Measurements from ENCODE around the gene RNF144B.
"Not testable (repeated sequence)": the region's sequence is repeated elsewhere in the genome, so short reads cannot be mapped to it uniquely, and the experiment has no call there.

RNF144B gene

GRCh38 chr6:18406955-18407749, 20.0 kb downstream of the RNF144B start:
- no peak for DNase-seq (ENCODE audit: low read depth, low spot score)

- not testable (repeated sequence) for DNase-seq (ENCODE audit: low read depth, low spot score)
Measured at GRCh38 chr6:18409602-18410001, 22.5 kb downstream of the RNF144B start.

- no peak for DNase-seq (ENCODE audit: low read depth, low spot score)
Measured at GRCh38 chr6:18410412-18410811, 23.3 kb downstream of the RNF144B start.

- DNase-seq (ENCODE audit: low read depth, low spot score) = no peak
Measured at GRCh38 chr6:18412068-18412467, 24.9 kb downstream of the RNF144B start.

GRCh38 chr6:18412644-18413043, 25.5 kb downstream of the RNF144B start:
- DNase-seq (ENCODE audit: low read depth, low spot score) = no peak

- no peak for DNase-seq (ENCODE audit: low read depth, low spot score)
Measured at GRCh38 chr6:18413381-18413780, 26.2 kb downstream of the RNF144B start.

- no peak for DNase-seq (ENCODE audit: low read depth, low spot score)
Measured at GRCh38 chr6:18414116-18414515, 27.0 kb downstream of the RNF144B start.

- no peak for DNase-seq (ENCODE audit: low read depth, low spot score)
Measured at GRCh38 chr6:18415207-18415606, 28.1 kb downstream of the RNF144B start.

GRCh38 chr6:18415671-18416340, 28.7 kb downstream of the RNF144B start:
- no peak for DNase-seq (ENCODE audit: low read depth, low spot score)

GRCh38 chr6:18416341-18416679, 29.2 kb downstream of the RNF144B start:
- DNase-seq (ENCODE audit: low read depth, low spot score) = no peak

GRCh38 chr6:18420328-18420727, 33.2 kb downstream of the RNF144B start:
- DNase-seq (ENCODE audit: low read depth, low spot score) = no peak

GRCh38 chr6:18422136-18422535, 35.0 kb downstream of the RNF144B start:
- no peak for DNase-seq (ENCODE audit: low read depth, low spot score)

GRCh38 chr6:18423426-18423825, 36.3 kb downstream of the RNF144B start:
- DNase-seq (ENCODE audit: low read depth, low spot score) = no peak

- DNase-seq (ENCODE audit: low read depth, low spot score) = no peak
Measured at GRCh38 chr6:18424201-18424600, 37.1 kb downstream of the RNF144B start.

- DNase-seq (ENCODE audit: low read depth, low spot score) = peak; percentile 82
Measured at GRCh38 chr6:18425218-18425617, 38.1 kb downstream of the RNF144B start.

GRCh38 chr6:18427296-18427695, 40.1 kb downstream of the RNF144B start:
- DNase-seq (ENCODE audit: low read depth, low spot score) = no peak

GRCh38 chr6:18429655-18430297, 42.6 kb downstream of the RNF144B start:
- DNase-seq (ENCODE audit: low read depth, low spot score) = no peak

- DNase-seq (ENCODE audit: low read depth, low spot score) = no peak
Measured at GRCh38 chr6:18431581-18431980, 44.4 kb downstream of the RNF144B start.

- no peak for DNase-seq (ENCODE audit: low read depth, low spot score)
Measured at GRCh38 chr6:18432180-18432579, 45.0 kb downstream of the RNF144B start.

- DNase-seq (ENCODE audit: low read depth, low spot score) = peak; percentile 28
Measured at GRCh38 chr6:18432619-18433018, 45.5 kb downstream of the RNF144B start.

GRCh38 chr6:18433059-18433458, 45.9 kb downstream of the RNF144B start:
- no peak for DNase-seq (ENCODE audit: low read depth, low spot score)

- DNase-seq (ENCODE audit: low read depth, low spot score) = no peak
Measured at GRCh38 chr6:18436341-18436740, 49.2 kb downstream of the RNF144B start.

GRCh38 chr6:18439581-18439980, 52.4 kb downstream of the RNF144B start:
- no peak for DNase-seq (ENCODE audit: low read depth, low spot score)
